ENCODE data around the gene MSL3B.

DNA sequence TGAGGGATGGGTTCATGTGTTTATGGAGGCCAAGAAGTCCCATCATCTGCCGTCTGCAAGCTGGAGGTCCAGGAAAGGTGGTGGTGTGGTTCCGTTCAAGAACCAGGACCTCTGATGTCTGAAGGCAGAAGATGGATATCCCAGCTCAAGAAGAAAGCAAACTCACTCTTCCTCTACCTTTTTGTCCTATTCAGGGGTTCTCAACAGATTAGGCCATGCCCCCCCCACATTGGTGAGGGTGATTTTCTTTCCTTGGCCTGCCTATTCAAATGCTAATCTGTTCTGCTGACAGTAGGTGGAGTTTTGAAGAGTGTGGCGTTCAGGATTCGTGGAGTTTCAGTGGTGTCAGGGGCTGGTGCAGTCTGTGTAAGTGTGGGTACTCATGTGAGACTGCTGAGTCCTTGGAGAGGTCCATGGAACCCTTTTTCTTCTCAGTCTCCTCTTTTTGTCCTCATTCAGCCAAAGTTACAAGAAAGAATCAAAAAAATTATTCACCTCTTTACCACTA lies 5.9 kb downstream of the MSL3B start:
- TF ChIP-seq, protein P1, sequence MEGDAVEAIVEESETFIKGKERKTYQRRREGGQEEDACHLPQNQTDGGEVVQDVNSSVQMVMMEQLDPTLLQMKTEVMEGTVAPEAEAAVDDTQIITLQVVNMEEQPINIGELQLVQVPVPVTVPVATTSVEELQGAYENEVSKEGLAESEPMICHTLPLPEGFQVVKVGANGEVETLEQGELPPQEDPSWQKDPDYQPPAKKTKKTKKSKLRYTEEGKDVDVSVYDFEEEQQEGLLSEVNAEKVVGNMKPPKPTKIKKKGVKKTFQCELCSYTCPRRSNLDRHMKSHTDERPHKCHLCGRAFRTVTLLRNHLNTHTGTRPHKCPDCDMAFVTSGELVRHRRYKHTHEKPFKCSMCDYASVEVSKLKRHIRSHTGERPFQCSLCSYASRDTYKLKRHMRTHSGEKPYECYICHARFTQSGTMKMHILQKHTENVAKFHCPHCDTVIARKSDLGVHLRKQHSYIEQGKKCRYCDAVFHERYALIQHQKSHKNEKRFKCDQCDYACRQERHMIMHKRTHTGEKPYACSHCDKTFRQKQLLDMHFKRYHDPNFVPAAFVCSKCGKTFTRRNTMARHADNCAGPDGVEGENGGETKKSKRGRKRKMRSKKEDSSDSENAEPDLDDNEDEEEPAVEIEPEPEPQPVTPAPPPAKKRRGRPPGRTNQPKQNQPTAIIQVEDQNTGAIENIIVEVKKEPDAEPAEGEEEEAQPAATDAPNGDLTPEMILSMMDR (IDR thresholded peaks at IDR 0.05) = no peak
- TF ChIP-seq POLR2A (IDR thresholded peaks at IDR 0.05) = no peak

Measured in Peyer's patch (tissue), 4 donors.